Measurements from ENCODE around the gene UMOD. TPM values are rescaled to one million over a fixed set of nuclear protein-coding genes. Genes with fewer than 3 reads are reported as not detected.

The UMOD gene
- total and polyA plus RNA-seq, 7 donors, result not detected

DNA sequence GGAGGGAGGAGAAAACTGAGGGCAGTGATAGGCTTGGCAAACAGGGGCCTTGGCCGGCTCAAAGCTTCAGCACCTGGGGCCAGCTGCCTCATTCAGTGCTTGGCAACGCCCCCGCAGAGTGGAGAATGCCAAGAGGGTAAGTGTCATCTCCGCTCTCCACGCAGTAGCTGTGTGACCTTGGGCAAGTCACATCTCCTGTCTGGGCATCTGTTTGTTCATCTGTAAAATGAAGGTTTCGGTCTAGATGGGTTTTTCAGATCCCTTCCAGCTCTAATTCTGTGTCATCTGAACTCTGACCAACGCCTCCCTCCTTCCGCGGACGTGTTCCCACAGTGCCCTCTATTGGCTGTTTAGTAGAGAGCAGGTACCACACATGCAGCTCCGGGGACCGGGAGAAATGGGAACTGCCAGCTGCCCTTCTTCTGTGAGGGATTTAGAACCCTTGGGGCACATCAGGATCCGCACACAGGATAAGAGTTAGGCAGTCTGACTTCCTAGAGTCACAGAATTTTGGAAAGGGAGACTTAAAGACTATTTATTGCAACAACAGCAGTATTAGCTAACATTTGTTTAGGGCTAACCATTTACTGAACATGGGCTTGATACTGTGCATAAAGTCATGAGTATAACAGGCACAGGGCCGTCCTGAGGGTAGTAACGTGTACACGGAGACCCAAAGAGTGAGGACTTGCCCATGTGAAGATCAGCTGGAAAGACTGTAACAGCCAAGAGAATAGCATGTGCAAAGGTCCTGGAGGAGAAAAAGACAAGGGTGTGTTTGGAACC is 52.0 kb downstream of the UMOD start:
- ATAC-seq (no peak), DNase-seq (peak in 1 of 2 donors; percentile 13)
- intact Hi-C loops (cut with DNase I), result loop anchor here in 1 of 2 donors (10.0 kb wide), 1 partner anchor 396 kb away; no protein-coding TSS in a partner anchor
- Histone ChIP-seq H3K9me3 (no peaks in the 10 kb centered on the region), H3K27me3 (ENCODE audit: insufficient read depth in 3 of 3, low read length in 2 of 3) (no peaks in the 10 kb centered on the region), H3K36me3 (ENCODE audit: insufficient read depth in 1 of 2, low read depth in 1 of 2) (no peaks in the 10 kb centered on the region), H3K27ac (no peak overlapping the region), H3K4me3 (no peak overlapping the region), H3K4me1 (no peaks in the 10 kb centered on the region)
- TF ChIP-seq, protein P1, sequence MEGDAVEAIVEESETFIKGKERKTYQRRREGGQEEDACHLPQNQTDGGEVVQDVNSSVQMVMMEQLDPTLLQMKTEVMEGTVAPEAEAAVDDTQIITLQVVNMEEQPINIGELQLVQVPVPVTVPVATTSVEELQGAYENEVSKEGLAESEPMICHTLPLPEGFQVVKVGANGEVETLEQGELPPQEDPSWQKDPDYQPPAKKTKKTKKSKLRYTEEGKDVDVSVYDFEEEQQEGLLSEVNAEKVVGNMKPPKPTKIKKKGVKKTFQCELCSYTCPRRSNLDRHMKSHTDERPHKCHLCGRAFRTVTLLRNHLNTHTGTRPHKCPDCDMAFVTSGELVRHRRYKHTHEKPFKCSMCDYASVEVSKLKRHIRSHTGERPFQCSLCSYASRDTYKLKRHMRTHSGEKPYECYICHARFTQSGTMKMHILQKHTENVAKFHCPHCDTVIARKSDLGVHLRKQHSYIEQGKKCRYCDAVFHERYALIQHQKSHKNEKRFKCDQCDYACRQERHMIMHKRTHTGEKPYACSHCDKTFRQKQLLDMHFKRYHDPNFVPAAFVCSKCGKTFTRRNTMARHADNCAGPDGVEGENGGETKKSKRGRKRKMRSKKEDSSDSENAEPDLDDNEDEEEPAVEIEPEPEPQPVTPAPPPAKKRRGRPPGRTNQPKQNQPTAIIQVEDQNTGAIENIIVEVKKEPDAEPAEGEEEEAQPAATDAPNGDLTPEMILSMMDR (IDR thresholded peaks at IDR 0.05), result peak; percentile 39
- WGBS, 3 donors, result 12 to 15% (median 14%) methylated on average over 16 of the region's 16 CpGs

DNA sequence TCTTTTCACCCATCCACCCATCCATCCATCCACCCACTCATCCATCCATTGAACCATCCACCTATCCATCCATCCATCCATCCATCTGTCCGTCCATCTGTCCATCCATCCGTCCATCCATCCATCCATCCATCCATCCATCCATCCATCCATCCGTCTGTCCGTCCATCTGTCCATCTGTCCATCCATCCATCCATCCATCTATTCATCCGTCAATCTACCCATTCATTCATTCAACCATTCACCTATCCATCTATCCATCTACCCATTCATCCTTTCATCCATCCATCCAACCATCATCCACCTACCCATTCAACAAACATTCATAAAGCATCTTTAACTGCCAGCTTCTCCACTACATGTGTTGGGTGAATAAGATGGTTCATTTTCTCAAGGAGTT is 54.1 kb downstream of the UMOD start:
- Histone ChIP-seq H3K9me3 (no peaks in the 10 kb centered on the region), H3K4me3 (no peak overlapping the region), H3K27me3 (ENCODE audit: insufficient read depth in 3 of 3, low read length in 2 of 3) (no peaks in the 10 kb centered on the region), H3K27ac (no peak overlapping the region), H3K36me3 (ENCODE audit: insufficient read depth in 1 of 2, low read depth in 1 of 2) (no peaks in the 10 kb centered on the region), H3K4me1 (no peaks in the 10 kb centered on the region)
- DNase-seq, result no peak
- no peak for ATAC-seq
- WGBS, 3 donors, result 59 to 70% (median 62%) methylated on average over 5 of the region's 5 CpGs
- TF ChIP-seq, protein P1 (IDR thresholded peaks at IDR 0.05), result no peak
- intact Hi-C loops (cut with DNase I), result no loop called here

DNA sequence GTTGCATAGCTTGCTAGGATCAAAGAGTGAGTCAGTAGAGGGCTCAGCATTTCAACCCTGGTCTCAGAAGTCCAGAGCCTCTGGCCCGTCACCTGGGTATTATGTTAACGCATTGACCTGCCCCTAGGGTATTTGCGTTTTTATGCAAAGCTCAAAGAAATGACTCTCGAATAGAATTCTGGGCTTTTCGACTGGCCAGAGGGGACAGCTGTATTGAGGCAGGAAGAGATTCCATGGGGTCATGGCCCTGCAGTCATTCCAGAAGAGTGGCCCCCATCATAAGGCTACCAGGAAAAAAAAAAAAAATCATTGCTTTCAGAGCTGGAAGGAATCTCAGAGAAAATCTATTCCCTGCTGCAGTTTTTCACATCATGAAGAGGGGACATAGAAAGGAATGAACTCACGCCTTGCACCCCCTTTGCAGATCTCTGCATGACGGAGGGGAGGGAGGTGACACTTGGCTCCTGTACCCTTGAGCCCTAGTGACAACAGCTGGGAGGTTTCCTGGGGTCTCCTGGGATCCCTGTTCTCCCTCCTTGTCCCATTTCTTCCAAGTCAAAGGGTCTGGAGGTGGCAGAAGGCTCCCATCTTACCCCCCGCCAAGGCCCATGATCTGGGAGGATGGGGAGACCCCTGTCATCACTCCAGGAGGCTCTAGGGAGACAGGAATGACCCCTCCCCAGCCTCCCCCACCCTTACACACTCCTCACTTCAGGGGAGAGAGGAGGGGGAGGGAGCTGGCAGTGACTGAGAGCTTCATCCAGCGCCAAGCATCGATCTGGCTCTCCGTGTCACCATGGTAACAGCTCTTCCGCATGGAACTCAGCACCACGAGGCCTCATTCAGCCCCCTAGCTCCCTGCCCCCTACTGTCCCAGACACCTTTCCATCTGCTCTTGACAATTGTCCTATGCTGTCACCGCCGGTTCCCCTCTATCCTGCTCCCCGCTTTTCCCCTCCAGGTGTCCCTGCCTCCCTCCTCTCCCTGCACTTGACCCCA is 61.0 kb downstream of the UMOD start:
- intact Hi-C loops (cut with DNase I), result no loop called here
- H3K36me3 ChIP-seq (ENCODE audit: insufficient read depth in 1 of 2, low read depth in 1 of 2), result no peaks in the 10 kb centered on the region
- WGBS, 3 donors, result 24 to 34% (median 26%) methylated on average over 16 of the region's 16 CpGs
- H3K4me3 ChIP-seq, result no peak overlapping the region
- no peak for ATAC-seq
- H3K27me3 ChIP-seq (ENCODE audit: insufficient read depth in 3 of 3, low read length in 2 of 3), result peaks cover 0 to 2% (median 0%) of the 10 kb centered on the region in 3 donors
- no peak overlapping the region for H3K27ac ChIP-seq
- H3K9me3 ChIP-seq, result no peaks in the 10 kb centered on the region
- DNase-seq, result no peak
- no peaks in the 10 kb centered on the region for H3K4me1 ChIP-seq
- TF ChIP-seq, protein P1 (IDR thresholded peaks at IDR 0.05), result no peak

DNA sequence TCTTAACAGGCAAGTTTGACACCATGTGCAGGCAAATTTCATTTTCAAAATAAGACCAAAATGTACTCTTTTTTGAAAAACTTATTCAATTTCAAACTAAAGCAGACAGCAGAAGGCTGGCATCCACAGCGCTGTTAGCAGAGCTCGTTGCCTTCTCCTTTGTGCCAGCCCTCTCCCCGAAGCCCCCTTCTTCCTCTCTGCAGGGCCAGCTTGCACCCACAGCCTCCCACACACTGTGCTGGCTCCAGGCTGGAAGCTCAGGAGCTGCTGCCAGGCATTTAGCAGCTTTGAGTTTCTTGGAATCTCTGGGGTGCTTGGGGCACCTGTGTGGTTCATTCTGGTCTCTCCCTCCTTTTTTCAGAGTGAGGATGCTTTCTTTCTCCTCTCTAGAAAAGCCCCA is 62.9 kb downstream of the UMOD start:
- DNase-seq, result no peak
- H3K27me3 ChIP-seq (ENCODE audit: insufficient read depth in 3 of 3, low read length in 2 of 3), result peaks cover 0 to 2% (median 0%) of the 10 kb centered on the region in 3 donors
- 52 to 68% (median 65%) methylated on average over 3 of the region's 3 CpGs for WGBS, 3 donors
- H3K27ac ChIP-seq, result no peak overlapping the region
- H3K9me3 ChIP-seq, result no peaks in the 10 kb centered on the region
- no peak overlapping the region for H3K4me3 ChIP-seq
- no peaks in the 10 kb centered on the region for H3K4me1 ChIP-seq
- ATAC-seq, result no peak
- H3K36me3 ChIP-seq (ENCODE audit: insufficient read depth in 1 of 2, low read depth in 1 of 2), result no peaks in the 10 kb centered on the region
- TF ChIP-seq, protein P1 (IDR thresholded peaks at IDR 0.05), result no peak
- intact Hi-C loops (cut with DNase I), result no loop called here

Measured in psoas muscle (tissue), 8 donors.